Daoy (cell line): ENCODE data around the gene VGLL4. TPM values are rescaled to one million over a fixed set of nuclear protein-coding genes. Genes with fewer than 3 reads are reported as not detected.

ENCODE experiments used
- DNase-seq: peaks from one replicate; pipeline ENCODE4 v3.0.0-alpha.2; 2015; ENCODE audit warnings: low read depth
- total RNA-seq: library from RNA; depleted of rRNA; stranded (reverse); fragments of >200 nt; shearing (Covaris generic); gene quantifications from 2 replicates; pipeline ENCODE4 v1.2.3, GENCODE V29; 2014

VGLL4 gene
- total RNA-seq, 1 experiment from 2014 or later, result 35.0 TPM

GRCh38 chr3:11565932-11566331 lies 77.8 kb downstream of the VGLL4 start:
- DNase-seq, result no peak

- DNase-seq, result no peak
Measured at GRCh38 chr3:11565492-11565891, 78.2 kb downstream of the VGLL4 start.

GRCh38 chr3:11565072-11565471 lies 78.6 kb downstream of the VGLL4 start:
- DNase-seq, result no peak

- no peak for DNase-seq
Measured at GRCh38 chr3:11564577-11565001, 79.1 kb downstream of the VGLL4 start.

- DNase-seq, result no peak
Measured at GRCh38 chr3:11563865-11564185, 79.9 kb downstream of the VGLL4 start.

- no peak for DNase-seq
Measured at GRCh38 chr3:11563159-11563864, 80.4 kb downstream of the VGLL4 start.

GRCh38 chr3:11562277-11562881 lies 81.3 kb downstream of the VGLL4 start:
- DNase-seq, result no peak

GRCh38 chr3:11560746-11561145 lies 83.0 kb downstream of the VGLL4 start:
- no peak for DNase-seq

GRCh38 chr3:11559816-11560633 lies 83.7 kb downstream of the VGLL4 start:
- no peak for DNase-seq

- no peak for DNase-seq
Measured at GRCh38 chr3:11558918-11559815, 84.5 kb downstream of the VGLL4 start.

- DNase-seq, result no peak
Measured at GRCh38 chr3:11558411-11558903, 85.3 kb downstream of the VGLL4 start.

- peak; percentile 64 for DNase-seq
Measured at GRCh38 chr3:11558002-11558401, 85.7 kb downstream of the VGLL4 start.

- peak; percentile 47 for DNase-seq
Measured at GRCh38 chr3:11556851-11557644, 86.7 kb downstream of the VGLL4 start.

GRCh38 chr3:11555881-11556633 lies 87.7 kb downstream of the VGLL4 start:
- DNase-seq, result no peak

- DNase-seq, result no peak
Measured at GRCh38 chr3:11555211-11555782, 88.4 kb downstream of the VGLL4 start.

GRCh38 chr3:11554666-11555065 lies 89.0 kb downstream of the VGLL4 start:
- no peak for DNase-seq

GRCh38 chr3:11554236-11554610 lies 89.5 kb downstream of the VGLL4 start:
- no peak for DNase-seq

GRCh38 chr3:11553436-11554235 lies 90.1 kb downstream of the VGLL4 start:
- DNase-seq, result no peak
